Nephron progenitor cell (in vitro differentiated cells): Measurements from ENCODE around the gene PIWIL4.

ENCODE experiments used
- DNase-seq: peaks from one replicate; pipeline ENCODE4 v3.0.0; 2021
- H3K27ac Mint-ChIP-seq: 2 replicates; pipeline ENCODE4 v1.8.0; 2021; ENCODE audit warnings: mild to moderate bottlenecking, moderate library complexity, mixed read lengths
- H3K27me3 Mint-ChIP-seq: 2 replicates; pipeline ENCODE4 v1.8.0; 2021; ENCODE audit warnings: mild to moderate bottlenecking, low read depth, mixed read lengths; ENCODE audit not compliant: poor library complexity
- H3K36me3 Mint-ChIP-seq: 2 replicates; pipeline ENCODE4 v1.8.0; 2021; ENCODE audit warnings: low read depth, mixed read lengths
- H3K4me1 Mint-ChIP-seq: 2 replicates; pipeline ENCODE4 v1.8.0; 2021; ENCODE audit warnings: mixed read lengths
- H3K4me3 Mint-ChIP-seq: 2 replicates; pipeline ENCODE4 v1.8.0; 2021; ENCODE audit warnings: mild to moderate bottlenecking, moderate library complexity, mixed read lengths
- H3K9me3 Mint-ChIP-seq: 2 replicates; pipeline ENCODE4 v1.8.0; 2021; ENCODE audit warnings: mild to moderate bottlenecking, moderate library complexity, mixed read lengths
- CTCF ChIP-seq: fragments of 200-600 bp; sonication (generic); IDR thresholded peaks from 2 replicates; pipeline ENCODE4 v1.5.0; 2021; ENCODE audit warnings: antibody characterized with exemption

Gene PIWIL4

GRCh38 chr11:94629741-94630140, 62.6 kb downstream of the PIWIL4 start:
- no peak for TF ChIP-seq CTCF
- Mint-ChIP-seq H3K4me3 (no peak overlapping the region), H3K27me3 (no peaks in the 10 kb centered on the region), H3K4me1 (no peaks in the 10 kb centered on the region), H3K9me3 (peaks cover 27% of the 10 kb centered on the region), H3K27ac (no peak overlapping the region), H3K36me3 (peaks cover 11% of the 10 kb centered on the region)
- DNase-seq = no peak

- Mint-ChIP-seq H3K36me3 (peaks cover 11% of the 10 kb centered on the region), H3K27me3 (no peaks in the 10 kb centered on the region), H3K9me3 (peaks cover 25% of the 10 kb centered on the region), H3K27ac (no peak overlapping the region), H3K4me1 (peaks cover 4% of the 10 kb centered on the region), H3K4me3 (no peak overlapping the region)
- TF ChIP-seq CTCF = no peak
- DNase-seq = no peak
Measured at GRCh38 chr11:94630221-94630620, 63.1 kb downstream of the PIWIL4 start.

- Mint-ChIP-seq H3K4me3 (no peak overlapping the region), H3K4me1 (peaks cover 4% of the 10 kb centered on the region), H3K36me3 (peaks cover 4% of the 10 kb centered on the region), H3K27ac (no peak overlapping the region), H3K9me3 (peaks cover 12% of the 10 kb centered on the region), H3K27me3 (no peaks in the 10 kb centered on the region)
- no peak for TF ChIP-seq CTCF
- no peak for DNase-seq
Measured at GRCh38 chr11:94632356-94632755, 65.2 kb downstream of the PIWIL4 start.

GRCh38 chr11:94635072-94635471, 67.9 kb downstream of the PIWIL4 start:
- no peaks in the 10 kb centered on the region for H3K9me3 Mint-ChIP-seq
- no peaks in the 10 kb centered on the region for H3K36me3 Mint-ChIP-seq
- DNase-seq = no peak
- H3K27me3 Mint-ChIP-seq = no peaks in the 10 kb centered on the region
- no peak overlapping the region for H3K27ac Mint-ChIP-seq
- TF ChIP-seq CTCF = no peak
- H3K4me3 Mint-ChIP-seq = no peak overlapping the region
- H3K4me1 Mint-ChIP-seq = peaks cover 4% of the 10 kb centered on the region

- Mint-ChIP-seq H3K9me3 (no peaks in the 10 kb centered on the region), H3K27ac (no peak overlapping the region), H3K36me3 (no peaks in the 10 kb centered on the region), H3K4me1 (peaks cover 4% of the 10 kb centered on the region), H3K27me3 (no peaks in the 10 kb centered on the region), H3K4me3 (no peak overlapping the region)
- TF ChIP-seq CTCF = no peak
- DNase-seq = no peak
Measured at GRCh38 chr11:94636388-94636949, 69.3 kb downstream of the PIWIL4 start.

GRCh38 chr11:94638301-94638901, 71.2 kb downstream of the PIWIL4 start:
- H3K27ac Mint-ChIP-seq = no peak overlapping the region
- H3K9me3 Mint-ChIP-seq = no peaks in the 10 kb centered on the region
- H3K4me3 Mint-ChIP-seq = no peak overlapping the region
- H3K4me1 Mint-ChIP-seq = peaks cover 4% of the 10 kb centered on the region
- DNase-seq = no peak
- H3K36me3 Mint-ChIP-seq = no peaks in the 10 kb centered on the region
- TF ChIP-seq CTCF = no peak
- H3K27me3 Mint-ChIP-seq = no peaks in the 10 kb centered on the region
